HFFc6 (cell line): ENCODE measurements around the gene FCAMR. TPM values are rescaled to one million over a fixed set of nuclear protein-coding genes. Genes with fewer than 3 reads are reported as not detected.

ENCODE experiments used
- DNase-seq: peaks from one replicate; pipeline ENCODE4 v3.0.0-alpha.2; 2018
- H3K27ac Mint-ChIP-seq: 2 replicates; pipeline ENCODE4 v1.8.0; 2020; ENCODE audit warnings: mild to moderate bottlenecking, mixed read lengths
- H3K27me3 Mint-ChIP-seq: 2 replicates; pipeline ENCODE4 v1.8.0; 2021; ENCODE audit warnings: mild to moderate bottlenecking, moderate library complexity, mixed read lengths; ENCODE audit not compliant: insufficient read depth
- H3K36me3 Mint-ChIP-seq: 2 replicates; pipeline ENCODE4 v1.8.0; 2021; ENCODE audit warnings: low read depth, mixed read lengths
- H3K4me1 Mint-ChIP-seq: 2 replicates; pipeline ENCODE4 v1.8.0; 2020; ENCODE audit warnings: low read depth, mixed read lengths
- H3K4me3 Mint-ChIP-seq: 2 replicates; pipeline ENCODE4 v1.8.0; 2020; ENCODE audit warnings: mild to moderate bottlenecking, moderate library complexity, mixed read lengths
- H3K9me3 Mint-ChIP-seq: 2 replicates; pipeline ENCODE4 v1.8.0; 2020; ENCODE audit warnings: mild to moderate bottlenecking, mixed read lengths
- total RNA-seq, 6 experiments: library from RNA; stranded (reverse); fragmentation: NEBNext Ultra II Directional; extraction: Animal tissue kit (Norgen Biotek cat#: 25700); gene quantifications; 2 replicates in 1 of 6; 3 replicates in 5 of 6; pipeline ENCODE4 v1.2.3, GENCODE V29; 2021
- TF ChIP-seq, protein P1 (sequence below): fragments of 200-600 bp; sonication (generic); IDR thresholded peaks from 2 replicates; pipeline ENCODE4 v1.5.0; 2021; ENCODE audit warnings: antibody characterized with exemption, mild to moderate bottlenecking

The FCAMR gene
- total RNA-seq, 6 experiments from 2014 or later = not detected

DNA sequence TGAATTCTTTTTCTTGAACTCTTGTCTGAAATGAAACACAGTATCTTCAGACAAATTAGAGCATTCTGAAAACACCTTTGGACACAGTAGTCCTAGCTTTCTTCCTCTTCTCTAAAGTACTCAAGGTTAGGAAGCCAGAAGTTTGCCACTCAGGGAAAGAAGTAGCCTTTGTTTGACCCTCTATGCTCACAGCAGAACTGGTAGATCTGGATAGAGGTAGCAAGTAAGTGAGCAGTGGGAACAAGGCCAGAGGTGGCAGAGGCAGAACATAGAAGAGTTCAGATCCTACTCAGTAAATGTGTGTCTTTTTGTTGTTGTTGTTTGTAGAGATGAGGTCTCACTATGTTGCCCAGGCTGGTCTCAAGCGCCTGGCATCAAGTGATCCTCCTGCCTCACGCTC is 16.6 kb downstream of the FCAMR start:
- peaks cover 38% of the 10 kb centered on the region for H3K27me3 Mint-ChIP-seq
- TF ChIP-seq, protein P1, sequence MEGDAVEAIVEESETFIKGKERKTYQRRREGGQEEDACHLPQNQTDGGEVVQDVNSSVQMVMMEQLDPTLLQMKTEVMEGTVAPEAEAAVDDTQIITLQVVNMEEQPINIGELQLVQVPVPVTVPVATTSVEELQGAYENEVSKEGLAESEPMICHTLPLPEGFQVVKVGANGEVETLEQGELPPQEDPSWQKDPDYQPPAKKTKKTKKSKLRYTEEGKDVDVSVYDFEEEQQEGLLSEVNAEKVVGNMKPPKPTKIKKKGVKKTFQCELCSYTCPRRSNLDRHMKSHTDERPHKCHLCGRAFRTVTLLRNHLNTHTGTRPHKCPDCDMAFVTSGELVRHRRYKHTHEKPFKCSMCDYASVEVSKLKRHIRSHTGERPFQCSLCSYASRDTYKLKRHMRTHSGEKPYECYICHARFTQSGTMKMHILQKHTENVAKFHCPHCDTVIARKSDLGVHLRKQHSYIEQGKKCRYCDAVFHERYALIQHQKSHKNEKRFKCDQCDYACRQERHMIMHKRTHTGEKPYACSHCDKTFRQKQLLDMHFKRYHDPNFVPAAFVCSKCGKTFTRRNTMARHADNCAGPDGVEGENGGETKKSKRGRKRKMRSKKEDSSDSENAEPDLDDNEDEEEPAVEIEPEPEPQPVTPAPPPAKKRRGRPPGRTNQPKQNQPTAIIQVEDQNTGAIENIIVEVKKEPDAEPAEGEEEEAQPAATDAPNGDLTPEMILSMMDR = no peak
- peaks cover 6% of the 10 kb centered on the region; the same call in 1 of the 2 replicates for H3K4me1 Mint-ChIP-seq
- no peak overlapping the region for H3K4me3 Mint-ChIP-seq
- DNase-seq = no peak
- H3K36me3 Mint-ChIP-seq = no peaks in the 10 kb centered on the region
- H3K9me3 Mint-ChIP-seq = no peaks in the 10 kb centered on the region; the same call in 1 of the 2 replicates
- no peak overlapping the region for H3K27ac Mint-ChIP-seq

DNA sequence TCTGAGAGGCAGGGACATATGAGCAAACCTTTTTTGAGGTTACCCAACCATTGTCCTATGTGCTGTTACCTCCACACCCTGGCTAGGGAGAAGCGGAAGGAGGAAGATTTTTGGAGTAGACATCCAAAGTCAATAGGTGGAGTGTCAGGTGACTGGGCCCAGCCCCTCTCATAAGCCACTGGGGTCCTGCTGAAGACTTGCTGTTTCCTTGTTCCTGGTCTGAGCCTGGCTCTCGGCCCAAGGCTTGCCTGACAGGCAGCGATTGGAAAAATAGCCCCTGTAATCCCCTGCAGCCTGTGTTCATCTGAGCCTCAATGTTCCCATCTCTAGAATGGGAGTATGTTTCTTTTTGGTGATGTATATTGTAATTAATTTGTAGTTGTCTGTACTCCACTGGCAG is 17.1 kb downstream of the FCAMR start:
- no peaks in the 10 kb centered on the region; the same call in 1 of the 2 replicates for H3K9me3 Mint-ChIP-seq
- TF ChIP-seq, protein P1 = no peak
- H3K36me3 Mint-ChIP-seq = no peaks in the 10 kb centered on the region
- no peak overlapping the region for H3K4me3 Mint-ChIP-seq
- peaks cover 36% of the 10 kb centered on the region for H3K27me3 Mint-ChIP-seq
- H3K27ac Mint-ChIP-seq = no peak overlapping the region
- no peak for DNase-seq
- H3K4me1 Mint-ChIP-seq = peaks cover 6% of the 10 kb centered on the region; the same call in 1 of the 2 replicates

DNA sequence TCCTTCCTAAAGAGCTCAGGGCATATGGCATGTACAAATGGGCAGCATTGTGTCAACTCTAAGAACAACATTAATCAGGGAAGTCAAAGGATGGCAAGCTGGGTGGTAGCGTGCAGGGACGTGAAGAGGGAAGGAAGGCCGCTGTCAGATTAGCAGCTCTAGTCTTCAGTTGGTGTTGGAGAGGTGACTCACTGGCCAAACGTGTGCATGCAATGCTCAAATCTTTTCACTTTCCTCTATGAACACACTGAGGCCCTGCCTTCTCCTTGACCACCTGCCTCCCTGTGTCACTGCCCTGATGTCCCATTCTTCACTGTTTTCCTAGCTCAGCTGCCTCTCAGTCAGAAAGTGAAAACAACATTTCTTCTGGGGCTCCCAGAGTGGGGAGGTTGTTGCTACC is 18.1 kb downstream of the FCAMR start:
- Mint-ChIP-seq H3K27ac (no peak overlapping the region), H3K4me3 (no peak overlapping the region)
- no peak for DNase-seq

DNA sequence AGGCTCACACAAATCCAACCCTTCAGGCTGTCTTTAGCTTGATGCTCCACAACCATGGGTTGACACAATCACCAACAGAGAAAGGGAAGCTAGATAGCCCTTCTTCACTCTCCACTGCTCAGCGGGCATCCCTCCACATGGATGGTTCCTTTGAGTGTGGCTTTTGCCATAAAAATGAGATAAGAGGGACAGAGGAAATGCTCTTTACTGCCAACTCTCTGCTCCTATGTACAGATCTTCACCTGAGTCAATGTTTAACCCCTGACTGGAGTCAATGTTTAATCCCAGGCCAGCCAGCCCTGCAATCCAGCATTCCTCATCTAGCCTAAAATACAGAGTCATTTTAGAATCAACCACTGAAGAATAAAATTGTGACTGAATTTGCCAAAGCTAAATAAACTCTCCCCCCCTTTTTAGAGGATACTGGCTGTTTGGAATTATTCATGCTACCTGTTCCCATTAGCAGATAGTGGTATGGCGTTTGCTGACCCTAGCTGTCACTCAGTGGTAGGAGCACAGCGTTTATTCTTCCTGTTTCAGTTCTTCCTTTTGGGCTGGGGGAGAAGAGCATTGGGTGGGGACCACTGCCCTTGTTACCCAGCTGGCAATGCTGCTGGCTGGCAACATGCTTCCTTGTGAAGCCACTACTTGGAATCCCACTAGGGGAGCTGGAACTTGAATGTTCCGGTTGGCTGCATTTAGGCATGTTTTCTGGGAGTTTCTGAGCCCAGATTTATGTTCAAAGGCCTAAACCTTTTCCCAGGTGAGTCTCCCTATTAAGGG is 18.8 kb downstream of the FCAMR start:
- Mint-ChIP-seq H3K27me3 (peaks cover 37% of the 10 kb centered on the region), H3K4me3 (no peak overlapping the region), H3K9me3 (no peaks in the 10 kb centered on the region; the same call in 1 of the 2 replicates), H3K4me1 (peaks cover 11% of the 10 kb centered on the region; the same call in 1 of the 2 replicates), H3K36me3 (no peaks in the 10 kb centered on the region), H3K27ac (no peak overlapping the region)
- TF ChIP-seq, protein P1 = no peak
- no peak for DNase-seq

More for the DNA sequence above, 18.1 kb downstream of the FCAMR start:
- TF ChIP-seq, protein P1 = no peak
- H3K9me3 Mint-ChIP-seq = no peaks in the 10 kb centered on the region; the same call in 1 of the 2 replicates
- peaks cover 35% of the 10 kb centered on the region for H3K27me3 Mint-ChIP-seq
- no peaks in the 10 kb centered on the region for H3K36me3 Mint-ChIP-seq
- peaks cover 11% of the 10 kb centered on the region; the same call in 1 of the 2 replicates for H3K4me1 Mint-ChIP-seq

DNA sequence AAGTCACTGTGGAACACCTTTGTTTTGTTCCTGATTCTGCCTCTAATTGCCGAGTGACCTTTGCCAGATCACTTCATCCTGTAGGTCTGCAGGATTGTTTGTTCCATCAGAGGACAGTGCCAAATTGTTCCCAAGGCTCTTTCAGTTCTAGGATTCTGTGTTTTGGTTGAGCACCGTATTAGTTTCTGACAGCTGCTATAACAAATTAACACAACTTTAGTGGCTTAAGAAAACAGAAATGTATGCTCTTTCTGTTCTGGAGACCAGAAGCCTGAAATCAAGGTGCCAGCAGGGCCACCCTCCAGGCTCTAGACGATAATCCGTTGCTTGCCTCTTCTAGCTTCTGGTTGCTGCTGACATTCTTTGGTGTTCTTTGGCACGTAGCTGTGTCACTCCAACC is 20.6 kb downstream of the FCAMR start:
- Mint-ChIP-seq H3K27me3 (peaks cover 36% of the 10 kb centered on the region), H3K9me3 (no peaks in the 10 kb centered on the region; the same call in 1 of the 2 replicates), H3K4me1 (peaks cover 9% of the 10 kb centered on the region; the same call in 1 of the 2 replicates), H3K36me3 (no peaks in the 10 kb centered on the region), H3K27ac (no peak overlapping the region), H3K4me3 (no peak overlapping the region)
- TF ChIP-seq, protein P1 = no peak
- no peak for DNase-seq
